Measurements from ENCODE around the gene TMEM163.

DNA sequence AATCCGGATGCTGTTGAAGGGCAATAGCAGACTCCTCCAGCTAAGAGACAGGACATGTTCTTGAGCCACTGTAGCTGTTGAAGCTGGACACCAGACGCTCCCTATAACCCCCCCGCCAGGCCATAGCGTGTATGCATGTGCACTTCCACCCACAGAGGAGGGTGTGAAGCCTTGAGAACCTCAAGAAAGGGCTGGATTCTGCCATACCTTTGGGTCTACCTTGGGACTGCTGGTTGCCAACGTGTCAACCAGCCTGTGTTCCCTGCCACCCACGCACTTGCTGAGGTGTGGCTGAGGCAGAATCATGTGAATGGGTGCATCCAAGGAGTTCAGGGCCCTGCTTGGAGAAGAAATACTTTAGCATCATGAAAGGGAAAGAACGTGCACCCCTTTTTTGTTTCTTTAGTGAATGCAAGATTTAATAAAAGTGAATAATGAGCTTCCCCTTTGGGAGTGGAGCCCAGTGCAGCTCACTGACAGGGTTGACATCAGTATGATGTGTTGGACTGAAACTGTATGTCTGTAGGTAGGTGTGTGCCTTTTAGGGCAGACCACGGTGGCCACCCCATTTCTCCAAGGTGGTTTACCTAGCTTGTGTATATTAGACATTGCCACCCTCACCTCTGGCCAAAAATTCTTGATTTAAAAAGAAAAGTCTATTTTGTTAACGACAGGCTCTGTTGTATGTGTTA is 266.6 kb downstream of the TMEM163 start:
- TF ChIP-seq, protein P1, sequence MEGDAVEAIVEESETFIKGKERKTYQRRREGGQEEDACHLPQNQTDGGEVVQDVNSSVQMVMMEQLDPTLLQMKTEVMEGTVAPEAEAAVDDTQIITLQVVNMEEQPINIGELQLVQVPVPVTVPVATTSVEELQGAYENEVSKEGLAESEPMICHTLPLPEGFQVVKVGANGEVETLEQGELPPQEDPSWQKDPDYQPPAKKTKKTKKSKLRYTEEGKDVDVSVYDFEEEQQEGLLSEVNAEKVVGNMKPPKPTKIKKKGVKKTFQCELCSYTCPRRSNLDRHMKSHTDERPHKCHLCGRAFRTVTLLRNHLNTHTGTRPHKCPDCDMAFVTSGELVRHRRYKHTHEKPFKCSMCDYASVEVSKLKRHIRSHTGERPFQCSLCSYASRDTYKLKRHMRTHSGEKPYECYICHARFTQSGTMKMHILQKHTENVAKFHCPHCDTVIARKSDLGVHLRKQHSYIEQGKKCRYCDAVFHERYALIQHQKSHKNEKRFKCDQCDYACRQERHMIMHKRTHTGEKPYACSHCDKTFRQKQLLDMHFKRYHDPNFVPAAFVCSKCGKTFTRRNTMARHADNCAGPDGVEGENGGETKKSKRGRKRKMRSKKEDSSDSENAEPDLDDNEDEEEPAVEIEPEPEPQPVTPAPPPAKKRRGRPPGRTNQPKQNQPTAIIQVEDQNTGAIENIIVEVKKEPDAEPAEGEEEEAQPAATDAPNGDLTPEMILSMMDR (IDR thresholded peaks at IDR 0.05) = no peak
- no peak for TF ChIP-seq POLR2A (IDR thresholded peaks at IDR 0.05)
- TF ChIP-seq EP300 (IDR thresholded peaks at IDR 0.05) = no peak
